HEK293T (cell line): Measurements from ENCODE around the gene HIVEP3.
"Not testable (repeated sequence)": the region's sequence is repeated elsewhere in the genome, so short reads cannot be mapped to it uniquely, and the experiment has no call there.

ENCODE experiments used
- ARNT ChIP-seq: fragments of 450-650 bp; IDR thresholded peaks from 2 replicates; pipeline ENCODE4 v1.6.1; 2017; ENCODE audit warnings: mild to moderate bottlenecking
- BHLHE40 ChIP-seq: fragments of 450-650 bp; IDR thresholded peaks from 2 replicates; pipeline ENCODE4 v1.6.1; 2016; ENCODE audit warnings: mild to moderate bottlenecking, moderate library complexity, borderline replicate concordance
- CTBP1 ChIP-seq: fragments of 450-650 bp; IDR thresholded peaks from 2 replicates; pipeline ENCODE4 v1.6.1; 2016; ENCODE audit warnings: borderline replicate concordance
- FOXK2 ChIP-seq: fragments of 450-650 bp; IDR thresholded peaks from 2 replicates; pipeline ENCODE4 v1.6.1; 2016; ENCODE audit warnings: mild to moderate bottlenecking
- HDGF ChIP-seq: fragments of 450-650 bp; IDR thresholded peaks from 2 replicates; pipeline ENCODE4 v1.6.1; 2017; ENCODE audit warnings: antibody characterized with exemption, borderline replicate concordance
- L3MBTL2 ChIP-seq: fragments of 450-650 bp; conservative IDR thresholded peaks from 2 replicates; pipeline ENCODE4 v1.6.1; 2016; ENCODE audit warnings: mild to moderate bottlenecking
- LEF1 ChIP-seq: fragments of 450-650 bp; IDR thresholded peaks from 2 replicates; pipeline ENCODE4 v1.6.1; 2017; ENCODE audit warnings: mild to moderate bottlenecking, borderline replicate concordance
- SP1 ChIP-seq: fragments of 450-650 bp; IDR thresholded peaks from 2 replicates; pipeline ENCODE4 v1.6.1; 2017
- SUZ12 ChIP-seq: fragments of 450-650 bp; IDR thresholded peaks from 2 replicates; pipeline ENCODE4 v1.6.1; 2016; ENCODE audit warnings: mild to moderate bottlenecking
- TARDBP ChIP-seq: fragments of 450-650 bp; IDR thresholded peaks from 2 replicates; pipeline ENCODE4 v1.6.1; 2016
- ZNF384 ChIP-seq: fragments of 450-650 bp; IDR thresholded peaks from 2 replicates; pipeline ENCODE4 v1.6.1; 2016
- TF ChIP-seq, protein P1 (sequence below): fragments of 450-650 bp; IDR thresholded peaks from 2 replicates; pipeline ENCODE4 v1.6.1; 2016

DNA sequence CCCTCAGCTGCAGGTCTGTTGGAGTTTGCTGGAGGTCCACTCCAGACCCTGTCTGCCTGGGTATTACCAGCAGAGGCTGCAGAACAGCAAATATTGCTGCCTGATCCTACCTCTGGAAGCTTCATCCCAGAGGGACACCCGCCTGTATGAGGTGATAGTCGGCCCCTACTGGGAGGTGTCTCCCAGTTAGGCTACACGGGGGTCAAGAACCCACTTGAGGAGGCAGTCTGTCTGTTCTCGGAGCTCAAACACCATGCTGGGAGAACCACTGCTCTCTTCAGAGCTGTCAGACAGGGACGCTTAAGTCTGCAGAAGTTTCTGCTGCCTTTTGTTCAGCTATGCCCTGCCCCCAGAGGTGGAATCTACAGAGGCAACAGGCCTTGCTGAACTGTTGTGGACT, 364.0 kb downstream of the HIVEP3 start:
- TF ChIP-seq SP1, ZNF384, CTBP1, HDGF, TARDBP, L3MBTL2, FOXK2, SUZ12, BHLHE40, ARNT, LEF1: not testable (repeated sequence)
- TF ChIP-seq, protein P1, sequence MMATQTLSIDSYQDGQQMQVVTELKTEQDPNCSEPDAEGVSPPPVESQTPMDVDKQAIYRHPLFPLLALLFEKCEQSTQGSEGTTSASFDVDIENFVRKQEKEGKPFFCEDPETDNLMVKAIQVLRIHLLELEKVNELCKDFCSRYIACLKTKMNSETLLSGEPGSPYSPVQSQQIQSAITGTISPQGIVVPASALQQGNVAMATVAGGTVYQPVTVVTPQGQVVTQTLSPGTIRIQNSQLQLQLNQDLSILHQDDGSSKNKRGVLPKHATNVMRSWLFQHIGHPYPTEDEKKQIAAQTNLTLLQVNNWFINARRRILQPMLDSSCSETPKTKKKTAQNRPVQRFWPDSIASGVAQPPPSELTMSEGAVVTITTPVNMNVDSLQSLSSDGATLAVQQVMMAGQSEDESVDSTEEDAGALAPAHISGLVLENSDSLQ = not testable (repeated sequence)
